Measurements from ENCODE around the gene RAB11FIP2.
"Not testable (repeated sequence)": the region's sequence is repeated elsewhere in the genome, so short reads cannot be mapped to it uniquely, and the experiment has no call there.

Gene RAB11FIP2, protein sequence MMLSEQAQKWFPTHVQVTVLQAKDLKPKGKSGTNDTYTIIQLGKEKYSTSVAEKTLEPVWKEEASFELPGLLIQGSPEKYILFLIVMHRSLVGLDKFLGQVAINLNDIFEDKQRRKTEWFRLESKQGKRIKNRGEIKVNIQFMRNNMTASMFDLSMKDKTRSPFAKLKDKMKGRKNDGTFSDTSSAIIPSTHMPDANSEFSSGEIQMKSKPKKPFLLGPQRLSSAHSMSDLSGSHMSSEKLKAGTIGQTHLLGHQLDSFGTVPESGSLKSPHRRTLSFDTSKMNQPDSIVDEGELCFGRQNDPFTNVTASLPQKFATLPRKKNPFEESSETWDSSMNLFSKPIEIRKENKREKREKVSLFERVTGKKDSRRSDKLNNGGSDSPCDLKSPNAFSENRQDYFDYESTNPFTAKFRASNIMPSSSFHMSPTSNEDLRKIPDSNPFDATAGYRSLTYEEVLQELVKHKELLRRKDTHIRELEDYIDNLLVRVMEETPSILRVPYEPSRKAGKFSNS

DNA sequence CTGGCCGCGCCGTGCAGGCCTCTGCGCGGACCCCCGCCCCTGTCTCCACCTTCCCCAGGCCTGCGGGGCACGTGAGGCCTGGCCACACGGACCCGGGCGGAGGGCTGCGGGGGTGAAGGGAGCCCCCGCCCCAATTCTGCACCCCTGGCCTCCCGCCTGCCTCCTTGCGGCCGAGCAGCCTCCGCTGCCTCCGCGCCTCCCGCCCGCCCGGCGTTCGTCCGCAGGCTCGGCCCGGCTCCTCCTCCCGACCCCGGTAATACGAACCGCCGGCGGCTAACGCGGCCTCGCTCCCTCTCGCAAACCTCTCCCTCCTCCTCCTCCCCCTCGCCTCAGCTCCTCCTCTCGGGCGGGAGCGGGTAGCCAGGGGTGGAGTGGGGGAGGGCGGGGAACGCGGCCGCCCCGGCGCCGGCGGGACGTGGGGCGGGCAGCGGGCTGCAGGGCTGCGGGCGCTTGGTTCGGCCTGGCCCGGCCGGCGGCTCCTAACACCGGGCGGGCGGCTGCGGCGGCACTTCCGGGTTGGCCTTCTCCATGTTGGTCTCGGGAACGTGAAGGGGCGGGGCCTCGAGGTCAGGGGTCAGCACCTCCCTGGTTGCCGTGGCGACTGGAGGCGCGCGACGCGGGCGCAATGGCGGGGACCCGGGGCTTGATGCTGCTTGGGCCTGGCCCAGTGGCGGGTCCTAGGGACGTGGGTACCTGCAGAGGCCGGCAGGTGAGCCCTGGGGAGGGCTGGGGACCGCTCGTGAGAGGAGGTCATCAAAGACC is at the start of gene RAB11FIP2:
RAB11FIP2 (minus strand) TSS at position 547 of the 762 bp plus-strand sequence. CDS start 778 bp downstream, outside the sequence.
- peak; percentile 96 for ATAC-seq
- Mint-ChIP-seq H3K9me3 (no peaks in the 10 kb centered on the region), H3K27ac (peak within 1 kb of the TSS; percentile 88 to 95), H3K4me3 (peak within 1 kb of the TSS; percentile 82 to 90), H3K4me1 (peaks cover 35% of the 10 kb centered on the region), H3K27me3 (no peaks in the 10 kb centered on the region)
- DNase-seq, result peak; percentile 91 to 94

DNA sequence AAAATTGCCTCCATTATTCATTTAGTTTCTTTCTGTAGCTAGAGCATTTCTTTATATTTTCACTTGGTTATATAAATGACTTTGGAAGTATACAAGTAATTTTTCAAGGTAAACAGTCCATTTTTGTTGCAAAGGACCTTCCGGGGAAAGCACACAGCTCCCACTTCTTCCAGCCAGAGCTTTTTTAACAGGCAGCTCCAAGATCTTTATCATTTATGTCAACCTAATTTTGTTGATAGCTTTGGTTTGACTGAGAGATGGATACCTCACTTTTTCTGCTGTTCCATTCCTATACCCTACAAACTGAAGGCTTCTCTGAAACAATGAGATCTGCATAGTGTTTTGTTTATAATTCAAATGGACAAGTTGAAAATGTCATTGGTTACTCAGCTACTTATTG is 49.3 kb upstream of the RAB11FIP2 start:
- peaks cover 0 to 4% of the 10 kb centered on the region in 2 donors for H3K9me3 Mint-ChIP-seq
- no peak for DNase-seq
- no peak overlapping the region for H3K27ac Mint-ChIP-seq
- no peak overlapping the region for H3K4me3 Mint-ChIP-seq
- no peak for ATAC-seq
- H3K27me3 Mint-ChIP-seq, result peaks cover 8% of the 10 kb centered on the region
- no peaks in the 10 kb centered on the region for H3K4me1 Mint-ChIP-seq

DNA sequence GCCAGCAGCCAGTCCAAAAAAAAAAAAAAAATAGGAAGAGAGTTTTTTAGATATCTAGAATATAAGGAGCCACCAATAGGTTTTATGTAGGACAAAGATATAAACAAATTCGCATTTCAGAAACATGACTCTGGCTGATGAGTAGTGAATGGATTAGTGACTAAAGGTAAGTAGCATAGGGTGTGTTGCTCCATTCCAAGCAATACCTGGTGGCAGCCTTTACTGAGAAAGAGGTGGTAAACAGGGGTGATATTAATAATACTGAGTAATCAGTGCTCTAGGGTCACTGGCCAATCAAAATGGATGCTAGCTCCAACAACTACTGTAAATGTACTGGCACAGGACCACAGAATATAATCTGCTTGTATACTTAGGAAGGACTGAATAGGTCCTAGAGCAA is 45.5 kb upstream of the RAB11FIP2 start:
- DNase-seq, result no peak
- Mint-ChIP-seq H3K9me3 (peaks cover 0 to 4% of the 10 kb centered on the region in 2 donors), H3K4me3 (no peak overlapping the region), H3K4me1 (no peaks in the 10 kb centered on the region), H3K27ac (no peak overlapping the region), H3K27me3 (no peaks in the 10 kb centered on the region)
- ATAC-seq, result no peak

DNA sequence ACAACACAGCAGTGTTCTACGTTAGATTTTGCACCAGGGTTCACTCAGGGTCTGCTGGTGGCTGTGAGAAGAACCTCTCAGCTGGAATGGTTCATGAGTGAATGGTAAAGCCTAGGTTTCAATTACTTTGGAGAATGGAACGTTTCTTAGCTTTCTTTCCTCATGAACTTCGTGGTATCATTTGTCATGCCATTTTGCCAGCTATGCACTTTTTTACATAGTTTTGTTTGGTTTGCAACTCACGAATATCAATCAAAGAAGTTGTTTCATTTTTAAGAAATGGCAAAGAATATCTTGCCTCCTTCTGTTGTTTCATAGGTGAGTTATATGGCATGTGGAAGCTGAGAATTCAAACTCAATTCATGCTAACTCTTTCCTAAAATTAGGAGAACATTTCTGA is 34.1 kb upstream of the RAB11FIP2 start:
- ATAC-seq, result no peak
- peaks cover 0 to 13% of the 10 kb centered on the region in 2 donors for H3K9me3 Mint-ChIP-seq

DNA sequence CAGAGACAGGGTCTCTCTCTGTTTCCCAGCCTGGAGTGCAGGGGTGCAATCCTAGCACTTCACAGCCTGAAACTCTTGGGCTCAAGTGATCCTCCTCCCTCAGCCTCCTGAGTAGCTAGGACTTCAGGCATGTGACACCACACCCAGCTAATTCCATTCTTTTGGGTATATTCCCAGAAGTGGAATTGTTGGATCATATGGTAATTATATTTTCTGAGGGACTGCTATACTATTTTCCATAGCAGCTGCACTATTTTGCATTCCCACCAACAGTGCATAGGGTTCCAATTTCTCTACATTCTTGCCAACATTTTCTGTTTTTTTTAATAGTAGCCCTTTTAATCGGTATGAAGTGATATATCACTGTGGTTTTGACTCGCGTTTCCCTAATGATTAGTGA is 30.0 kb upstream of the RAB11FIP2 start:
- Mint-ChIP-seq H3K27ac (no peak overlapping the region), H3K4me1 (no peaks in the 10 kb centered on the region), H3K4me3 (no peak overlapping the region), H3K9me3 (peaks cover 0 to 7% of the 10 kb centered on the region in 2 donors), H3K27me3 (peaks cover 11% of the 10 kb centered on the region)
- ATAC-seq, result no peak
- DNase-seq, result no peak

More for the DNA sequence above, 34.1 kb upstream of the RAB11FIP2 start:
- Mint-ChIP-seq H3K4me3 (no peak overlapping the region), H3K4me1 (no peaks in the 10 kb centered on the region), H3K27me3 (peaks cover 11% of the 10 kb centered on the region), H3K27ac (no peak overlapping the region)
- DNase-seq, result no peak

DNA sequence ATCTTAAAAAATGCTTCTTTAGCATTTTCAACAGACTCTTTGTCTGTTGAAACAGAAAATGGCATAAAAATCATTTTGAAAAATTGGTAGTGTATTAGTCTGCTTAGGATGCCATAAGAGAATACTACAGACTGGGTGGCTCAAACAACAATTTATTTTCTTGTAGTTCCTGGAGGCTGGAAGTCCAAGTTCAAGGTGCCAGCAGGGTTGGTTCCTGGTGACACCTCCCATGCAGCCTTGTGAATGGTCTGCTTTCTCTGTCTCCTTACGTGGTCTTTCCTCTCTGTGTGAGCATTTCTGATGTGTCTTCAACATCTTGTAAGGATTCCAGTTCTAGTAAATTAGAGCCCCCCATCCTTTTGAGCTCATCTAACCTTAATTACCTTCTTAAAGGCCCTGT is 26.1 kb upstream of the RAB11FIP2 start:
- H3K4me3 Mint-ChIP-seq, result no peak overlapping the region
- no peaks in the 10 kb centered on the region for H3K4me1 Mint-ChIP-seq
- H3K27ac Mint-ChIP-seq, result no peak overlapping the region
- DNase-seq, result no peak
- no peak for ATAC-seq
- H3K9me3 Mint-ChIP-seq, result peaks cover 0 to 7% of the 10 kb centered on the region in 2 donors
- peaks cover 19% of the 10 kb centered on the region for H3K27me3 Mint-ChIP-seq

DNA sequence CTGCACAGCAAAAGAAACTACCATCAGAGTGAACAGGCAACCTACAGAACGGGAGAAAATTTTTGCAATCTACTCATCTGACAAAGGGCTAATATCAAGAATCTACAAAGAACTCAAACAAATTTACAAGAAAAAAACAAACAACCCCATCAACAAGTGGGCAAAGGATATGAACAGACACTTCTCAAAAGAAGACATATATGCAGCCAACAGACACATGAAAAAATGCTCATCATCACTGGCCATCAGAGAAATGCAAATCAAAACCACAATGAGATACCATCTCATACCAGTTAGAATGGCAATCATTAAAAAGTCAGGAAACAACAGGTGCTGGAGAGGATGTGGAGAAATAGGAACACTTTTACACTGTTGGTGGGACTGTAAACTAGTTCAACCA is 20.6 kb upstream of the RAB11FIP2 start:
- DNase-seq, H3K9me3 Mint-ChIP-seq, H3K27me3 Mint-ChIP-seq, H3K4me1 Mint-ChIP-seq, ATAC-seq, H3K4me3 Mint-ChIP-seq, H3K27ac Mint-ChIP-seq: not testable (repeated sequence)

DNA sequence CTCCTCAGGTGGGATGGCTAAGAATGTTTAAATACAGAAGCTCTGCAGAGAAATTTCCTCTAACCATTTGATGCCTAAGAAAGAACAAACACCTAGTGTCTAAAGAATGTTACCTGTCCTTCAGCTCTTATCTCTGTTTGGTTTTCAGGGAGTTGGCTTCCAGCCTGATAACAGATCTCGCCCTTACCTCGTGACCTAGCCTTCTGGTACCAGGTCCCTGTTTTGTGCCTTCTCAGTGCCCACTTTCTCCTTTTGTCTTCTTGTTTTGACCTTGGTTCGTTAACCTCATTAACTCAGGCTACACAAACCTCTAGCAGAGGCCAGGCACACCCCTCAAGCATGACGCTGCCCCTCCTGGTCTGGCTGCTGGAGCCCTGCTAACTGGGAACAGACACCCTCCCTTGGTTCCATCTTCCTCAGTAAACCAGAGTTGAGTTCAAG is 16.1 kb upstream of the RAB11FIP2 start:
- Mint-ChIP-seq H3K9me3 (no peaks in the 10 kb centered on the region), H3K27me3 (no peaks in the 10 kb centered on the region), H3K4me1 (no peaks in the 10 kb centered on the region), H3K4me3 (no peak overlapping the region), H3K27ac (no peak overlapping the region)
- DNase-seq, result no peak
- no peak for ATAC-seq

DNA sequence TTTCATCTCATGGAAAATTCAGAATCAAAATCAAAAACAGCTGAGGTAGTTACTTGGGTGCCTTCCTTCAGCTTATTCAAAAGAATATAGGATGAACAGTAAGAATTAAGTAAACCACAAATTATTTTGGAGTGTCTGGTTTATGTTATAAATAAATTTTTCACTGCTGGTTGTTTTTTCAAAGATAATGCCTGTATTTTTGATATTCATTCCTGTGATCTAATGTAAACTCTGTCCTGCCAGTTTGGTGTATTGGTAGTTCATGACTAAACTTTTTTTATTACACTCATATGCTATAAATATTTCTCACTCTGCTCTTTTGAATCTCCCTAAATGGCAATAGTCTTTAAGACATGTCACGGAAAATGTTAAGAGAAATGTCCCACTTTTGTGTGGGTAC is 11.6 kb upstream of the RAB11FIP2 start:
- DNase-seq, result no peak
- Mint-ChIP-seq H3K9me3 (no peaks in the 10 kb centered on the region), H3K4me1 (no peaks in the 10 kb centered on the region), H3K27ac (no peak overlapping the region), H3K4me3 (no peak overlapping the region), H3K27me3 (peaks cover 7% of the 10 kb centered on the region)
- ATAC-seq, result no peak

DNA sequence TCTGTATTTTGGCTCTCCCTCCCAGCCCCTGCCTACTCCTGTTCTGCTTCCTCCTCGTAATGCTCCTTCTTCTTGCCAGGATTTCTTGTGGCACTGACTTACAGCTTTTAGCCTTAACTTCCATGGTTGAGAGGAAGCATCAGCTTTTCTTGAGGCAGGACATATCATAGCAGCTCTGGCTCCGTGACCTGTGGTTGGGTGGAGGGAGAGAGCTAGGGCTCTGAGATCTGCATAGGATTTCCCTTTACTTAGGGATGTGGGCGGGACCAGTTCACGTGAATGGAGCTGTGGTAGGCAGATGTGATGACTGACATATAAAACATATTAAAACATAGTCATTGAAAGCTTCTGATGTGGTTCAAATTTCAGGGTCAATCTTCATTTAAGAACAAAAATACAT is 10.6 kb upstream of the RAB11FIP2 start:
- ATAC-seq (no peak), DNase-seq (no peak)
- Mint-ChIP-seq H3K27me3 (peaks cover 7% of the 10 kb centered on the region), H3K9me3 (no peaks in the 10 kb centered on the region), H3K4me1 (no peaks in the 10 kb centered on the region), H3K27ac (no peak overlapping the region), H3K4me3 (no peak overlapping the region)

DNA sequence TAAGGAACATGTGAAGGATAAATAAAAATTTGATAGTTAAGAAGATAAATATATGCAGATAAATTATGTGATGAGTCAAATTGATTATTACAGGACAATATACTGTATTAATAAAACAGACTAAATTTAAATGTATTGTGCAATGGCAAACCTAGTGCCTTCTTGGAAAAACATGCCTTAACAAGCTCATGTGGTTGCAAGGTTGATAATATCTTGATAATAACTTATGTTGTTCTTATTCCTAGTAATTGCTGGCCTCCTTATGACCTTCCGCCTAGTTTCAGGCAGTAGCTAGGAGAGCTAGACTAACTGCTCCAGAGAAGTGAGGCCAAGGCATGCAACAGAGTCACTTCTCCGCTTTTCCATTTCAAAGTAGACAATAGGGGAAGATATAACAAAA is 7.6 kb upstream of the RAB11FIP2 start:
- H3K4me3 Mint-ChIP-seq, result no peak overlapping the region
- peaks cover 7% of the 10 kb centered on the region for H3K27me3 Mint-ChIP-seq
- no peak overlapping the region for H3K27ac Mint-ChIP-seq
- ATAC-seq (no peak), DNase-seq (no peak)
- H3K4me1 Mint-ChIP-seq, result no peaks in the 10 kb centered on the region
- H3K9me3 Mint-ChIP-seq, result no peaks in the 10 kb centered on the region

DNA sequence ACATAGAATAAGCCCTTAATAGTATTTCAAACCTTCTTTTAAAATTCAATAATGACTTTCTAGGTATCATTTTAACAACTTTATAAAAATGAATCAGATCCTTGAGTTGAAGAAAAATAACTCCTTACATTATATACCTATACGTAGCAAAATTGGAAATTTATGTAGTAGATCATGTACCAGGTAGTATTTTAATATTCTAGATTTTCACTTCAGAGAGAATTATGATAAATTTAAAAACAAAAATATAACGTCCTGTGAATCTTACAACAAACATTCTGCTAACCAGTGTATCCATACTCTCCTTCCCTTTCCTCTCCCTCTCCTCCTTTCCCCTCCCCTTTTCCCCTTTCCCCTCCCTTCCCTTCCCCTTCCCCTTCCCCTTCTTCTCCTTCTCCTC is 6.1 kb upstream of the RAB11FIP2 start:
- Mint-ChIP-seq H3K27me3 (peaks cover 7% of the 10 kb centered on the region), H3K4me1 (no peaks in the 10 kb centered on the region), H3K9me3 (no peaks in the 10 kb centered on the region), H3K4me3 (no peak overlapping the region), H3K27ac (no peak overlapping the region)
- DNase-seq (no peak), ATAC-seq (no peak)

DNA sequence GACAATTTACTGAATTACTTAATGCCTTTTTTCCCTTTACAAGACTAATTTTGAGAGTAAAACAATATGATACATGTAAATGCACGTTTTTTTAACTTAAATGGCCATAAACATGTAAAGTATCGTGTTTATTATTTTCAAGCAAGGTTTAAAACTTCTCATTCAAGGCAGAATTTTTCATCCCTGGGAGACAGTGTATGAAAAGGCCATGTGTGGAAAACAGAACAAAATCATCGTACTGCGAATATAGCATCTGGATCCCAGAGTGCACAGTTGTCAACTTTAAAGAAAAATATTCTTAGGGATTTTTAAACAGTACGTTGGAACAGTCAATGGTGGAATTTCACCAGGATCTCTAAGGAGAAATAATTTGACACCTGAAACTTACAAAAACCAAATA is 1.1 kb upstream of the RAB11FIP2 start:
- H3K27me3 Mint-ChIP-seq, result no peaks in the 10 kb centered on the region
- no peaks in the 10 kb centered on the region for H3K9me3 Mint-ChIP-seq
- H3K27ac Mint-ChIP-seq, result no peak overlapping the region
- ATAC-seq (no peak), DNase-seq (no peak)
- peaks cover 23% of the 10 kb centered on the region for H3K4me1 Mint-ChIP-seq
- H3K4me3 Mint-ChIP-seq, result peak overlapping the region in 1 of 2 donors; percentile 82

DNA sequence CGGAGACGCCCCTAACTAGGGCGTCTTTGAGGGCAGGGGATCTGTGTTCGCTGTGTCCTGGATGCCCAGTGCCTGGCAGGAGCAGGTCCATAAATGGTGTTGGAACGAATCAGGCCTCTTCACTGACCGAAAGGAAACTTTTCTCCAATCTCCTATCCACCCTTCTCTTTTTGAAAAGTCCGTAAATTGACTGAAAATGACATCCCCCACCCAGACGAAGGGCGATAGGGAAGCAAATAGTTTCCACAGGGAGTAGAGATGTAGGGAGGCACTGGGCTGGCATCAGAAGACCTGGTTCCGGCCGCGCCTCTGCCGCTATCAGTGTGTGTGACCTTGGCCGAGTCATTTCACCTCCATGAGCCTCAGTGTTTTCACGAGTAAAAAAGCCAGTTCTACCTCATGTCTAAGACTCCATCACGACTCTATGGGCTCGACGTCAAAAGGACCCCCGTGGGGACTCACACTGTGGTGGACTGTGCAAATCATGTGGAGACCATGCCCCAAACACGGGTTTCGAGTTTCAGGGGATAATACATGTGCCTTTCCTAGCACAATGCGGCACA is 497 bp upstream of the RAB11FIP2 start:
- ATAC-seq, result no peak
- peak overlapping the region; percentile 78 to 95 for H3K27ac Mint-ChIP-seq

DNA sequence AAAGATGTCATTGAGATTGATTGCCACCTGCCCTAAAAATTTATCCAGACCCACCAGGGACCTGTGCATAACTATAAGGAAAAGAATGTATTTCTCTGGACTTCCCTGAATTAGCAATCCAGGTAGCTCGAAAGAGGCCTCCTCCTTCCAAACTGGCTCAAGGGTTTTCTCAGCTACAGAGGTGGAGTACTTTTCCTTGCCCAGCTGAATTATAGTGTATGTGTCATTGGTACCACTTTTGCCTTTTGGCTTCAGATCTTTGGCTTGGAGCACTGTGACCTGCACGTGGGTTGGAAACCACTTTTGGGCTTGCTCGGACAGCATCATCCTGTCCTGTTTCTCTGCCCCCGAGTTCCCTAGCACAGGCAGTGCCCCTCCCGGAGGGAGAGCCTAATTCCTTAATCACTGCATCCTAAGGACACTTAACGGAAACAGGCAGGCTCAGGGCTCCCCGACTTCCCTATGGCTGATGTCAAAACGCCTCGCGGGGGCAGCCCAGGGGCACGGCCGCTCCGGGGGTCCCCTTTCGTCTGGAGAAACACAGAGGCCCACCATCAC is 825 bp downstream of the RAB11FIP2 start:
- ATAC-seq (peak; percentile 47), DNase-seq (peak; percentile 30 to 36)
- peak overlapping the region; percentile 88 to 95 for H3K27ac Mint-ChIP-seq
- H3K4me1 Mint-ChIP-seq, result peaks cover 35% of the 10 kb centered on the region
- no peaks in the 10 kb centered on the region for H3K9me3 Mint-ChIP-seq
- H3K27me3 Mint-ChIP-seq, result no peaks in the 10 kb centered on the region
- peak overlapping the region; percentile 82 to 90 for H3K4me3 Mint-ChIP-seq

More for the DNA sequence above, 497 bp upstream of the RAB11FIP2 start:
- Mint-ChIP-seq H3K9me3 (no peaks in the 10 kb centered on the region), H3K27me3 (no peaks in the 10 kb centered on the region), H3K4me3 (peak overlapping the region; percentile 82 to 90), H3K4me1 (peaks cover 30% of the 10 kb centered on the region)
- DNase-seq, result no peak
